Measurements from ENCODE around the gene IKZF1. TPM values are rescaled to one million over a fixed set of nuclear protein-coding genes. Genes with fewer than 3 reads are reported as not detected.

IKZF1 gene
- total RNA-seq, 2 donors from 2014 or later, result 24.4 to 57.8 TPM

- Histone ChIP-seq H3K27ac (no peak overlapping the region), H3K9me3 (no peaks in the 10 kb centered on the region), H3K27me3 (replicated peaks; ENCODE audit: insufficient read depth) (no peaks in the 10 kb centered on the region), H3K36me3 (no peaks in the 10 kb centered on the region), H3K4me3 (no peak overlapping the region), H3K4me1 (ENCODE audit: control insufficient read depth in 1 of 2, low read depth in 2 of 2) (no peaks in the 10 kb centered on the region)
- ATAC-seq (ENCODE audit: insufficient number of reproducible peaks, low FRiP score, low read depth), result no peak
- DNase-seq (ENCODE audit: low spot score), result no peak
- TF ChIP-seq CTCF (IDR thresholded peaks at IDR 0.05), result no peak
Observed at GRCh38 chr7:50405221-50405620, 100.7 kb downstream of the IKZF1 start.

GRCh38 chr7:50406935-50407334 lies 102.4 kb downstream of the IKZF1 start:
- Histone ChIP-seq H3K36me3 (no peaks in the 10 kb centered on the region), H3K4me1 (ENCODE audit: control insufficient read depth in 1 of 2, low read depth in 2 of 2) (no peaks in the 10 kb centered on the region), H3K27ac (no peak overlapping the region), H3K4me3 (no peak overlapping the region), H3K9me3 (no peaks in the 10 kb centered on the region), H3K27me3 (replicated peaks; ENCODE audit: insufficient read depth) (no peaks in the 10 kb centered on the region)
- no peak for ATAC-seq (ENCODE audit: insufficient number of reproducible peaks, low FRiP score, low read depth)
- no peak for DNase-seq (ENCODE audit: low spot score)
- TF ChIP-seq CTCF (IDR thresholded peaks at IDR 0.05), result no peak

GRCh38 chr7:50409856-50410745 lies 105.6 kb downstream of the IKZF1 start:
- H3K4me3 ChIP-seq, result no peak overlapping the region
- TF ChIP-seq CTCF (IDR thresholded peaks at IDR 0.05), result no peak
- no peaks in the 10 kb centered on the region for H3K36me3 ChIP-seq
- H3K27ac ChIP-seq, result no peak overlapping the region
- ATAC-seq (ENCODE audit: insufficient number of reproducible peaks, low FRiP score, low read depth), result no peak
- H3K9me3 ChIP-seq, result no peaks in the 10 kb centered on the region
- no peaks in the 10 kb centered on the region for H3K27me3 ChIP-seq (replicated peaks; ENCODE audit: insufficient read depth)
- no peaks in the 10 kb centered on the region for H3K4me1 ChIP-seq (ENCODE audit: control insufficient read depth in 1 of 2, low read depth in 2 of 2)
- no peak for DNase-seq (ENCODE audit: low spot score)

GRCh38 chr7:50411332-50411731 lies 106.8 kb downstream of the IKZF1 start:
- no peaks in the 10 kb centered on the region for H3K4me1 ChIP-seq (ENCODE audit: control insufficient read depth in 1 of 2, low read depth in 2 of 2)
- no peaks in the 10 kb centered on the region for H3K36me3 ChIP-seq
- no peak overlapping the region for H3K27ac ChIP-seq
- H3K4me3 ChIP-seq, result no peak overlapping the region
- H3K27me3 ChIP-seq (replicated peaks; ENCODE audit: insufficient read depth), result no peaks in the 10 kb centered on the region
- TF ChIP-seq CTCF (IDR thresholded peaks at IDR 0.05), result no peak
- ATAC-seq (ENCODE audit: insufficient number of reproducible peaks, low FRiP score, low read depth) (no peak), DNase-seq (ENCODE audit: low spot score) (no peak)
- no peaks in the 10 kb centered on the region for H3K9me3 ChIP-seq

GRCh38 chr7:50412973-50413372 lies 108.5 kb downstream of the IKZF1 start:
- Histone ChIP-seq H3K27me3 (replicated peaks; ENCODE audit: insufficient read depth) (no peaks in the 10 kb centered on the region), H3K36me3 (no peaks in the 10 kb centered on the region), H3K27ac (no peak overlapping the region), H3K4me1 (ENCODE audit: control insufficient read depth in 1 of 2, low read depth in 2 of 2) (no peaks in the 10 kb centered on the region), H3K9me3 (no peaks in the 10 kb centered on the region), H3K4me3 (no peak overlapping the region)
- ATAC-seq (ENCODE audit: insufficient number of reproducible peaks, low FRiP score, low read depth) (no peak), DNase-seq (ENCODE audit: low spot score) (no peak)
- TF ChIP-seq CTCF (IDR thresholded peaks at IDR 0.05), result no peak
